Caco-2 (cell line): ENCODE results near the gene EPHA1. TPM values are rescaled to one million over a fixed set of nuclear protein-coding genes. Genes with fewer than 3 reads are reported as not detected.

Experiments
- BruUV-seq: library from RNA; stranded (reverse); fragments of 400-500 nt; replicated peaks from 2 replicates; lab custom pipeline; 2021; lab: Mats Ljungman, UMichigan
- CTCF ChIA-PET: fragments of 300-600 bp; sonication (Branson Sonifier 250); formaldehyde crosslinking; loops from one replicate; lab custom pipeline; 2022; ENCODE audit warnings: antibody characterized with exemption; lab: Charles Lee
- POLR2A ChIA-PET: fragments of 300-600 bp; sonication (Branson Sonifier 250); formaldehyde crosslinking; loops from one replicate; lab custom pipeline; 2022; ENCODE audit warnings: antibody characterized with exemption; lab: Charles Lee
- DNase-seq, 2 experiments: peaks; one replicate each; pipeline versions ENCODE4 v3.0.0 to v3.0.0-alpha.2; 2020 to 2022
- H3K27me3 ChIP-seq: replicated peaks from 2 replicates; pipeline ENCODE4 v1.6.0; 2011; ENCODE audit warnings: low read length; ENCODE audit not compliant: control insufficient read depth, insufficient read depth
- H3K36me3 ChIP-seq: 2 replicates; pipeline ENCODE4 v1.5.1; 2011; ENCODE audit warnings: low read length; ENCODE audit not compliant: control insufficient read depth, insufficient read depth
- H3K4me1 ChIP-seq: fragments of 250-450 bp; sonication (Bioruptor Pico); 2 replicates; pipeline ENCODE4 v1.5.1; 2020; ENCODE audit warnings: mild to moderate bottlenecking
- H3K4me3 ChIP-seq: 2 replicates; pipeline ENCODE4 v1.5.1; 2011; ENCODE audit warnings: low read depth, mild to moderate bottlenecking, control low read depth, low read length
- H3K9me3 ChIP-seq: fragments of 250-450 bp; sonication (Bioruptor Pico); 2 replicates; pipeline ENCODE4 v1.5.1; 2020; ENCODE audit warnings: mild to moderate bottlenecking, moderate library complexity
- H3K27ac Mint-ChIP-seq: one replicate; pipeline ENCODE4 v1.8.0; 2022; ENCODE audit warnings: mixed read lengths; ENCODE audit not compliant: unreplicated experiment
- H3K27me3 Mint-ChIP-seq: one replicate; pipeline ENCODE4 v1.8.0; 2022; ENCODE audit warnings: mixed read lengths; ENCODE audit not compliant: insufficient read depth, unreplicated experiment
- H3K36me3 Mint-ChIP-seq: one replicate; pipeline ENCODE4 v1.8.0; 2022; ENCODE audit warnings: mild to moderate bottlenecking, mixed read lengths; ENCODE audit not compliant: insufficient read depth, unreplicated experiment
- H3K4me1 Mint-ChIP-seq: one replicate; pipeline ENCODE4 v1.8.0; 2022; ENCODE audit warnings: low read depth, mixed read lengths; ENCODE audit not compliant: unreplicated experiment
- H3K4me3 Mint-ChIP-seq: one replicate; pipeline ENCODE4 v1.8.0; 2022; ENCODE audit warnings: mild to moderate bottlenecking, moderate library complexity, mixed read lengths; ENCODE audit not compliant: unreplicated experiment
- H3K9me3 Mint-ChIP-seq: one replicate; pipeline ENCODE4 v1.8.0; 2022; ENCODE audit warnings: mixed read lengths; ENCODE audit not compliant: unreplicated experiment
- CTCF ChIP-seq, 2 experiments: fragments of 200-600 bp in 1 of 2; IDR thresholded peaks; 1 replicate in 1 of 2; 2 replicates in 1 of 2; pipeline versions ENCODE4 v1.5.1 to v1.8.0; 2011 to 2022; ENCODE audit warnings: antibody characterized with exemption in 1 of 2, control low read depth in 1 of 2, inconsistent platforms in 1 of 2, low read depth in 1 of 2, low read length in 1 of 2, mild to moderate bottlenecking in 1 of 2, moderate library complexity in 1 of 2; ENCODE audit not compliant: insufficient read depth in 1 of 2, severe bottlenecking in 1 of 2, unreplicated experiment in 1 of 2
- intact Hi-C: fragments of 100-400 bp; cut with micrococcal nuclease; formaldehyde crosslinking; loops from one replicate; pipeline ENCODE4 v1.10.0; 2022; ENCODE audit not compliant: unreplicated experiment
- total RNA-seq: library from RNA; stranded (reverse); gene quantifications from 2 replicates; pipeline ENCODE4 v1.2.3, GENCODE V29; 2022

Gene EPHA1
- total RNA-seq, 1 experiment from 2014 or later, result 66.6 TPM

GRCh38 chr7:143436325-143436946, 27.8 kb upstream of the EPHA1 start:
- peaks cover 9% of the 10 kb centered on the region for H3K9me3 Mint-ChIP-seq
- ChIA-PET CTCF (no interaction called here), POLR2A (no interaction called here)
- intact Hi-C loops, result no loop called here
- no peaks in the 10 kb centered on the region for H3K36me3 ChIP-seq
- no peaks in the 10 kb centered on the region for H3K27me3 Mint-ChIP-seq
- H3K4me3 ChIP-seq, result no peak overlapping the region
- no peak overlapping the region for H3K27ac Mint-ChIP-seq
- no peak for TF ChIP-seq CTCF (IDR thresholded peaks at IDR 0.05; ENCODE audit: insufficient read depth in 1 of 2, low read depth in 1 of 2, low read length in 1 of 2, severe bottlenecking in 1 of 2, unreplicated experiment in 1 of 2)
- H3K4me3 Mint-ChIP-seq, result no peak overlapping the region
- no peaks in the 10 kb centered on the region for H3K36me3 Mint-ChIP-seq
- H3K4me1 Mint-ChIP-seq, result no peaks in the 10 kb centered on the region
- H3K4me1 ChIP-seq, result no peaks in the 10 kb centered on the region
- no peaks in the 10 kb centered on the region for H3K9me3 ChIP-seq
- no peaks in the 10 kb centered on the region for H3K27me3 ChIP-seq
- DNase-seq, result no peak
- BruUV-seq, result no TSS peak

GRCh38 chr7:143435266-143435665, 26.6 kb upstream of the EPHA1 start:
- BruUV-seq, result no TSS peak
- intact Hi-C loops, result no loop called here
- Histone ChIP-seq H3K9me3 (no peaks in the 10 kb centered on the region), H3K27me3 (no peaks in the 10 kb centered on the region), H3K4me3 (no peak overlapping the region), H3K36me3 (no peaks in the 10 kb centered on the region), H3K4me1 (no peaks in the 10 kb centered on the region)
- no peaks in the 10 kb centered on the region for H3K36me3 Mint-ChIP-seq
- peaks cover 9% of the 10 kb centered on the region for H3K9me3 Mint-ChIP-seq
- H3K4me3 Mint-ChIP-seq, result no peak overlapping the region
- no peak for TF ChIP-seq CTCF (IDR thresholded peaks at IDR 0.05; ENCODE audit: insufficient read depth in 1 of 2, low read depth in 1 of 2, low read length in 1 of 2, severe bottlenecking in 1 of 2, unreplicated experiment in 1 of 2)
- no peak for DNase-seq
- ChIA-PET CTCF (no interaction called here), POLR2A (no interaction called here)
- no peaks in the 10 kb centered on the region for H3K27me3 Mint-ChIP-seq
- no peaks in the 10 kb centered on the region for H3K4me1 Mint-ChIP-seq
- no peak overlapping the region for H3K27ac Mint-ChIP-seq

GRCh38 chr7:143434660-143435059, 26.0 kb upstream of the EPHA1 start:
- H3K9me3 ChIP-seq, result no peaks in the 10 kb centered on the region
- H3K27me3 ChIP-seq, result no peaks in the 10 kb centered on the region
- DNase-seq, result no peak
- Mint-ChIP-seq H3K27me3 (no peaks in the 10 kb centered on the region), H3K27ac (no peak overlapping the region), H3K4me3 (no peak overlapping the region), H3K4me1 (no peaks in the 10 kb centered on the region), H3K36me3 (no peaks in the 10 kb centered on the region), H3K9me3 (peaks cover 9% of the 10 kb centered on the region)
- CTCF ChIA-PET, result no interaction called here
- no peak overlapping the region for H3K4me3 ChIP-seq
- no peaks in the 10 kb centered on the region for H3K36me3 ChIP-seq
- no peaks in the 10 kb centered on the region for H3K4me1 ChIP-seq
- intact Hi-C loops, result no loop called here
- BruUV-seq, result no TSS peak
- no peak for TF ChIP-seq CTCF (IDR thresholded peaks at IDR 0.05; ENCODE audit: insufficient read depth in 1 of 2, low read depth in 1 of 2, low read length in 1 of 2, severe bottlenecking in 1 of 2, unreplicated experiment in 1 of 2)
- POLR2A ChIA-PET, result no interaction called here
